Stimulated activated CD4-positive, alpha-beta T cell treated with anti-CD3 and anti-CD28 coated beads, Interleukin-2, amount 100 ng/mL, for 4 hours (primary cell): ENCODE measurements around the gene VWA2.

Experiments used
- DNase-seq: peaks from one replicate; pipeline ENCODE4 v3.0.0-alpha.2; 2020; ENCODE audit warnings: low read depth

VWA2 gene

DNA sequence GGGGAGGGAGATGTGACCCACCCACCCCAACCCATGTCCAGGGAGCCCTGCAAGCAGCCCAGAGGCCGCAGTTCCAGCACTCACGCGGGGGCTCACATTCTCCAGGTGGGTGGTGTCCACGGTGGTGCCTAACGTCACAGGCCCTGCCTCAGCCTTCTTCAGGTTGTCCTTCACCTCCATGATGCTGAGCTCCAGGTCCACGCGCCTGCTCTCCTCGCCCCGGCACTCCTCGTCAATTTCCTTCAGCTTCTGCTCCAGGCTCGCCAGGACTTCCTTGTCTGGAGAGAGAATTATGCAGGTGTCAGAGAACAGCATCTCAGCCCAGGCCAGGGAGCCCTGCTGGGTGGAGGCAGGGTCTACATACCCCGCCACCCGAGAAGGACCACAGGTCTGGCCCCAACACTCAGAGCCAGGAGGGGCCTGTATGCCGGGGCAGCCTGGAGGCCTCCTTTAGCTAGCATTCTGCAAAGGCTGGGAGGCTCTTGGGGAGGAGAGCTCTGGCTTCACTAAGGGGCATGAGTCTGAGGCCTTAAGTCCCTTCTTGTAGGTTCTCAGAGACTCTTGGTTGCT, 58.2 kb downstream of the VWA2 start:
- no peak for DNase-seq

DNA sequence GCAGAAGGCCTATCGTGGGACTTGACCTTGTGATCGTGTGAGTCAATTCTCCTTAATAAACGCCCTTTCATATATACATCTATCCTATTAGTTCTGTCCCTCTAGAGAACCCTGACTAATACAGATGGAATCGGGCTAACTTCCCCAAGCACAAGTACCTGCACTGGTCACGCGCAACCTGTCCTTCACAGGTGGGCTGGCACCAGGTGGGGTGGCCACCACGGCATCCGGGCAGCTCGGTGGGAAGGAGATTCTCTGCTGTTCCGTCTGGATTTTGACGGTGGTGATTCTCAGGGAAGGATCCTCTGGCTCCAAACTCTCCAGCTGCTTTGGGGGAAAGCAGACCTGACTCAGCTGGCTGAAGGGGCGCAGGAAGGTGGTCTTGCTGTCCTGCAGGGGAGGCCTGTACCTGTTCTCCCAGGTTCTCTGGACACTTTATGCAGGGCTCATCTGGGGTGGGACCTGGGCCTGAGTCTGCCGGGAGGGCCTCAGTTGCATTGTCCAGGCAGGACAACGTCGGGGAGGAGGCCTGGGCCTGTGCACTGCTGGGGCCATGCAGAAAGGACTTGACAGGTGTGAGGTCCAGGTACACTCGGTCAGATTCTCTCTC, 61.1 kb downstream of the VWA2 start:
- no peak for DNase-seq

DNA sequence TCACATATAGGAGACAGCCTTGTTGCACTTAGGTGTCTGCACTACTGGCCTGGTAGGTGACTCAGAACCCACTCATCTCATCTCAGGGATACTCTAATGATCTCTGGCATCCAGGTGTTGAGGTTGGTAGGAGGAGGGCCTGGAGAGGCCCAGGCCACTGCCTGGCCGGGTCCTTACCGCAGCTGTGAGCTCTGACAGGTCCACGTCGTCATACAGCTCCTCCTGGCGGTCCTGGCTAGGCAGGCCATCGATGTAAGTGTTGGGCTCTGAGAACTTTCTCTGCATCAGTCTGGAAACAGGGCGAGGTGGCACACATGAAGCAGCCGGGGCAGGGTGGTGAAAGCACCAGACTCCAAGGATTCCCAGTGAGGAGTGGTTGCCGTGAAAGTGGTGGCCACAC, 62.1 kb downstream of the VWA2 start:
- DNase-seq, result no peak

GRCh38 chr10:114301951-114302710, 63.1 kb downstream of the VWA2 start:
- no peak for DNase-seq

- no peak for DNase-seq
Observed at GRCh38 chr10:114303556-114303955, 64.5 kb downstream of the VWA2 start.

DNA sequence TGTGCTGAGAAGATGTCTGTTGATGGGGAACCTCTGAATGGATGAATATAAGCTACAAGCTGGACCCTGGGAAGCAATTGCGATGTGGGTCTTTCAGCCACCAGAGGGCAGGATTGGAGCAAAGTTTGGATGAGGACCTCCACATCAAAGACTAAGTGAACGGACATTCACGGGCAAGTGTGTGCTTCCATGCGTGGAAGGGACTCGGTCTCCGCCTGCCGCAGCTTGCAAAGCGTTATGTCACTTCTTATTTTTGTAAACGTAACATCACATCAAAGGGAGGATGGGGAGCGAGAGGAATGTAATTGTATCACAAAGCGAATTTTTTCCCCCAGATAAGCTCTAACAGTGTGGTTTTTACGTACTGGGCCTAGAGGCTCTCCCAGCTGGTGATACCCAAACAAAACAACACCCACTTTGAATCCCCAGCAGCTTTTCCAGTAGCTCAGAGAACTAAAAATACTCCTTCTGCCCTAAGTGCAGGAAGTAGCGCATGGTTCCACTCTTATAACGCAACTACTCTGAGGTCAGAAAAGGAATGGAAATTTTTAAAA, 65.0 kb downstream of the VWA2 start:
- peak; percentile 44 for DNase-seq

DNA sequence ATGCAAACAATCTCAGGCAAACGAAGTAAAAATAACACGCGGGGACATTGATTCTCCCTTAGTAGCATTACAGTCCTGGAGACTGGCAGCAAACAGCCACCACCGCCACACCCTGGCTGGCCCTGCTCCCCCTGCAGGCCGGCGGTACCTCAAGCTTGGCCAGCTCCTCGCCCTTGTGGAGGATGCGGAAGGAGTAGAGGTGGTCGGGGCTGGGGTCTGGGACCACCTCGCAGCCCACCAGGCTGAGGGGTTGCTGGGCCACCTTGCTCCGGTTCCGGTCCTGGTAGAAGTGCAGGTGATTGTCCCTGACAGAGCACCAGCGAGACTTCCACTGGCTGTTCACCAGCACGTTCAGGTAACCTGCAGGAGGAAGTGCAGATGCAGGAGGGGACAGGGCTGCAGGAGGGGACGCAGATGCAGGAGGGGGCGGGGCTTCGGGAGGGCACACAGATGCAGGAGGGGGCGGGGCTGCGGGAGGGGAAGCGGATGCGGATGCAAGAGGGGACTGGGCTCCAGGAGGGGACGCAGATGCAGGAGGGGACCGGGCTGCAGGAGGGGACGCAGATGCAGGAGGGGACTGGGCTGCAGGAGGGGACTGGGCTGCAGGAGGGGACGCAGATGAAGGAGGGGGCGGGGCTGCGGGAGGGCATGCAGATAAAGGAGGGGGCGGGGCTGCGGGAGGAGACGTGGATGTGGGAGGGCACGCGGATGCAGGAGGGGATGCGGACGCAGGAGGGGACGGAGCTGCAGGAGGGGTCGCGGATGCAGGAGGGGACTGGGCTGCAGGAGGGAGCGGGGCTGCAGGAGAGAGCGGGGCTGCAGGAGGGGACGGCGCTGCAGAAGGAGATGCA, 65.7 kb downstream of the VWA2 start:
- DNase-seq, result peak; percentile 20

DNA sequence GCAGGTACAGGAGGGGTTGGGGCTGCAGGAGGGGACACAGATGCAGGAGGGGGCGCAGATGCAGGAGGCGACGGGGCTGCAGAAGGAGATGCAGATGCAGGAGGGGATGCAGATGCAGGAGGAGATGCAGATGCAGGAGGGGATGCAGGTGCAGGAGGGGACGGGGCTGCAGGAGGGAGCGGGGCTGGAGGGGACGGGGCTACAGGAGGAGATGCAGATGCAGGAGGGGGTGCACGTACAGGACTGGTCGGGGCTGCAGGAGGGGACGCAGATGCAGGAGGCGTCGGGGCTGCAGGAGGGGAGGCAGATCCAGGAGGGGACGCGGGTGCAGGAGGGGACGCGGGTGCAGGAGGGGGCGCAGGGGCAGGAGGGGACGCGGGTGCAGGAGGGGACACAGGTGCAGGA, 66.5 kb downstream of the VWA2 start:
- DNase-seq, result no peak

- no peak for DNase-seq
Observed at GRCh38 chr10:114306116-114306973, 67.3 kb downstream of the VWA2 start.

DNA sequence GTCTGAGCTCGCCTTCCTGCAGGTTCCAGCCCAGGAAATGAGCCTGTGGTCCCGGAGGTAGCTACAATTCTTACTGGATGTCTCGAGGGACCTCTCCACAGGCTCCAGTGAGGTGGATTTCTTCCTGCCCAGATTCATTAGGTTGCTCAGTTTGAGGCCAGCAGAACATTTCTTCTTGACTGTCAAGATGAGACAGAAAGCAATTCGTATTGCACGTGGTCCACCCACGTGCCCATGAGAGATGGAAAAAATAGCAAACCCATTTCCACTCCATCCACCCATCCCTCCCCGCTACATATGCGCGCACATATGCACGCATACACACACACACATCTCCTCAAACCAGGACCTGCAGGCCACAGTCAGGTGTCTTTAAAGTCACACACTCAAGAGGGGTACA, 68.7 kb downstream of the VWA2 start:
- no peak for DNase-seq

DNA sequence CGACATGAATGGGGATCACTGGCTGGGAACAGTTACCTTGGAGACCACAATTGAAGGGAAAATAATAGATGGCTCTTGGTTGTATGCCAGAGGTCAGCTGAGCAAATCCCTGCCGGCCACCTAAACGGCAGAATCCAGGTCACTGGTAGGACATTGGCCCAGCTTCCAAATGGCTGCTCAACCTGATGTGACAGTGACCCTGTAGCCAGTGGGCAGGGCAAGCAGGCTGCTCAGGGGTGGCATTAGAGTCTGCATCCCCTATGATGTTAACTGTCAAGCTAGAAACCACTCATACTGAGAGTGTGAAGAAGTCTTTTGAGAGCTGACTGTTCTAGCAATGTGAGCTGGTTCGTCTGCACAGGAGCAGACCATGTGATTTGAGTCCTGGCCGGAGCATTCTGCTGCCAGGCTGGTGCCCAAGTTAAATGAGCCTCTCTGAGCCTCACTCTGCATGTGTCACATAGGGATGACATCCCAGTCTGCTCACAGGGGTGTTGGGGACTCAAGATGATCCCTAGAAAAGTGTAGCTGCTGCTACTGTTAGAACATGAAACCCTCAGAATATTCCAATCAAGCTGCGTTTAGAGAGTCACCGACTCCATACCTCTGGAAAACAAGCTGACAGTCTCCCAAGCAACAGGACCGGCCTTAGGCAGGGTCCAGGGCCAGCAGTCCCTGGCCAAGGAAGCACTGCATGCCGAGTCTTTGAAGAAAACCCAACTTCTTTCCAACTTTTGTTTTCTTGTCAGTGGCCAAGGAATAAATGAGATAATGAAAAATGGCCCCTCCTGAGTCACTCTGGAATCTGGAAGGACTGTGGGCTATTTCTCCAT, 69.7 kb downstream of the VWA2 start:
- DNase-seq, result no peak

- no peak for DNase-seq
Observed at GRCh38 chr10:114309364-114309651, 70.3 kb downstream of the VWA2 start.

DNA sequence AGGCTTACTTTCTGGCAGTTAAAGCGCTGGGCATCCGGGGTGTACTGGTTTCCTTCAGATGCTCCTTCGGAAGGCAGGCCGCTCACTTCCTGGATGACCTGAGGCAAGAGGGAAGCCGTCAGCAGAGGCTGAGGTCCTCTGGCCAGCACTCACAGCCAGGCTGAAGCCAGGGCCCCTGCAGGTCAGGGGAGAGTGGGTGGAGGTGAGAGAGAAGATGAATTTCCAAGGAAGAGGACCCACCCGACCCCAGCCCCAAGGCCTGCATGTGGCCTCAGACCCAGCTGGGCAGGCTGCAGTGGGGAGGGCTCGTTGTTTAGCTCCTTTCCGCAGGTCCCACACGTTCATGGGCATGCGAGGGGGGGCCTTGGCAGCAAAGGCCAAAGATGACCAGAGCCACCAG, 71.3 kb downstream of the VWA2 start:
- no peak for DNase-seq

DNA sequence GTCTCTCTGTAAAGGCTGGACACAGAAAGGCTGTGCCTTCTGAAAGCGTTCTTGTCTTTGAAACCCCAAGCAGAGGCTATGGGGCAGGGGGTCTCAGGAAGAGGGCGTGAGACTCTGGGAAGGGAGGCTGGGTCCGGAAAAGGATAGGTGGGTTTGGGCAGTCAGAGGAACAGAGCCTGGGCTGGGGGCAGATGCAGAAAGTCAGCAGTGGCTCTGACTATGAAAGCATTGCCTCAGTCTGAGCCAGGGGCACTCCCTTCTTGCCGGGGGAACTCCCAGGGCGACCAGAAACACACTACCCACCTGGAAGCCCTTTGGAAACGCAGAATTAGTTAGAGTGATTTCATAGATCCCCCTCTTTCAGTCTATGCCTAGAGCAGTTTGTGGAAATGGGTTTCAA, 72.0 kb downstream of the VWA2 start:
- DNase-seq, result no peak

- DNase-seq, result no peak
Observed at GRCh38 chr10:114311496-114312209, 72.6 kb downstream of the VWA2 start.

GRCh38 chr10:114313139-114313538, 74.1 kb downstream of the VWA2 start:
- DNase-seq, result no peak

GRCh38 chr10:114313866-114314265, 74.8 kb downstream of the VWA2 start:
- DNase-seq, result no peak

- DNase-seq, result no peak
Observed at GRCh38 chr10:114315566-114316420, 76.7 kb downstream of the VWA2 start.

DNA sequence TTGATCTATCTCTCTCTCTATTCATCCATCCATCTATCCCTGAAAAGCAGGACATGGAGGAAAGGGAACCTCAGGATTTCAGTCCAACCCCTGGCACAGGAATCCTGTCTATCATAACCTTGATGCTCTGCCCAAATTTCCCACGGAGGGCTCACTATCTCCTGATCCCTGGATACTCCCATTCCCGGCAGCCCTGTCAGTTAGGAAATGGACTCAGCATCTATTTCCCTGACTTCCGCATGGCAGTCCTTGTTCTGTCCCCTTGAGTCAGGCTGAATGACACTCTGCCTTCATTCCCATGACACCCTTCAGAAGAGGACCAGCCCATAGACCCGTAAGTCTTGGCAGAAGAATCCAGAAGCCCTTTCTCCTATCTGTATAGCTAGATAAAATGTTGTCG, 77.7 kb downstream of the VWA2 start:
- no peak for DNase-seq
